A549 (cell line): Measurements from ENCODE around the gene IGSF3. TPM values are rescaled to one million over a fixed set of nuclear protein-coding genes. Genes with fewer than 3 reads are reported as not detected.
"Not testable (repeated sequence)": the region's sequence is repeated elsewhere in the genome, so short reads cannot be mapped to it uniquely, and the experiment has no call there.

Experiments
- ATAC-seq, 2 experiments: fragments of 200-7000 bp in 1 of 2; fragments of >200 bp in 1 of 2; cut with Nextera tagmentation in 1 of 2; cut with Tn5 transposase in 1 of 2; 3 replicates each; pipeline versions ENCODE4 v1.8.0 to v1.9.1; 2018 to 2020; ENCODE audit warnings: mild to moderate bottlenecking in 1 of 2, moderate library complexity in 1 of 2
- CTCF ChIA-PET: fragments of 300-600 bp; sonication (Branson Sonifier 250); formaldehyde crosslinking; extraction: SDS; loops from one replicate; lab custom pipeline; 2021; ENCODE audit warnings: antibody characterized with exemption, inconsistent platforms; lab: Yijun Ruan, JAX
- POLR2A ChIA-PET: fragments of 350-600 bp; formaldehyde crosslinking; extraction: SDS; loops from one replicate; lab custom pipeline; 2021; ENCODE audit warnings: antibody characterized with exemption, inconsistent platforms; lab: Yijun Ruan, JAX
- DNase-seq, 2 experiments: peaks; one replicate each; pipeline versions ENCODE4 v3.0.0 to v3.0.0-alpha.2; 2011 to 2016; ENCODE audit warnings: low read depth in 1 of 2, low spot score in 1 of 2
- FAIRE-seq: peaks from 2 replicates; lab custom pipeline; 2011; peaks lifted over from hg19 to GRCh38; lab: Jason Lieb, UNC
- H3K27ac ChIP-seq, 2 experiments: fragments of >200 bp; sonication (Bioruptor Twin); formaldehyde crosslinking; 3 replicates each; pipeline ENCODE4 v1.5.1; 2016 to 2017
- H3K4me1 ChIP-seq: fragments of >200 bp; sonication (Bioruptor Twin); formaldehyde crosslinking; 3 replicates; pipeline ENCODE4 v1.6.1; 2016
- H3K4me2 ChIP-seq: fragments of >200 bp; sonication (Bioruptor Twin); formaldehyde crosslinking; 3 replicates; pipeline ENCODE4 v1.6.1; 2016
- H3K4me3 ChIP-seq: fragments of >200 bp; sonication (Bioruptor Twin); formaldehyde crosslinking; 3 replicates; pipeline ENCODE4 v1.5.1; 2016
- H3K9me3 ChIP-seq: fragments of >200 bp; sonication (Bioruptor Twin); formaldehyde crosslinking; 3 replicates; pipeline ENCODE4 v1.6.1; 2016
- CBX8 ChIP-seq: fragments of 200-600 bp; sonication (generic); IDR thresholded peaks from 2 replicates; pipeline ENCODE4 v1.6.1; 2016
- EHF ChIP-seq: fragments of 250-450 bp; sonication (Bioruptor Pico); IDR thresholded peaks from 2 replicates; pipeline ENCODE4 v1.5.0; 2020; ENCODE audit warnings: mild to moderate bottlenecking
- EHMT2 ChIP-seq: fragments of 200-600 bp; sonication (generic); IDR thresholded peaks from 2 replicates; pipeline ENCODE4 v1.6.1; 2016; ENCODE audit warnings: antibody characterized with exemption, low read depth, mild to moderate bottlenecking, moderate library complexity
- FOSB ChIP-seq: fragments of 250-450 bp; sonication (Bioruptor Pico); IDR thresholded peaks from 2 replicates; pipeline ENCODE4 v1.5.0; 2020; ENCODE audit warnings: mild to moderate bottlenecking, moderate library complexity
- FOSL2 ChIP-seq, 2 experiments: fragments of 450-650 bp in 1 of 2; fragments of >200 bp in 1 of 2; sonication (Bioruptor Twin) in 1 of 2; formaldehyde crosslinking; IDR thresholded peaks; 2 replicates each; pipeline versions ENCODE4 v1.5.0 to v1.6.1; 2016 to 2020; ENCODE audit warnings: mild to moderate bottlenecking in 1 of 2, moderate library complexity in 1 of 2
- HEYL ChIP-seq: fragments of 250-450 bp; sonication (Bioruptor Pico); IDR thresholded peaks from 2 replicates; pipeline ENCODE4 v1.8.0; 2021; ENCODE audit warnings: mild to moderate bottlenecking, moderate library complexity
- JUN ChIP-seq, 2 experiments: fragments of >200 bp; sonication (Bioruptor Twin); formaldehyde crosslinking; IDR thresholded peaks; 2 replicates in 1 of 2; 3 replicates in 1 of 2; pipeline ENCODE4 v1.6.1; 2016 to 2017
- MYC ChIP-seq: IDR thresholded peaks from 2 replicates; pipeline ENCODE4 v1.6.1; 2012; ENCODE audit warnings: mild to moderate bottlenecking, inconsistent platforms, low read length, improper control_type of control experiment, borderline replicate concordance
- NFE2L2 ChIP-seq: fragments of 150-350 bp; conservative IDR thresholded peaks from 2 replicates; pipeline ENCODE4 v1.6.1; 2014; ENCODE audit warnings: low read length
- RAD21 ChIP-seq, 2 experiments: fragments of >200 bp in 1 of 2; sonication (Bioruptor Twin) in 1 of 2; formaldehyde crosslinking in 1 of 2; IDR thresholded peaks in 1 of 2; conservative IDR thresholded peaks in 1 of 2; 2 replicates in 1 of 2; 3 replicates in 1 of 2; pipeline ENCODE4 v1.6.1; 2012 to 2018; ENCODE audit warnings: inconsistent platforms in 1 of 2
- RCOR1 ChIP-seq: fragments of 150-350 bp; IDR thresholded peaks from 2 replicates; pipeline ENCODE4 v1.6.1; 2014; ENCODE audit warnings: antibody characterized with exemption, low read length, low read depth
- ZSCAN20 ChIP-seq: fragments of 250-450 bp; sonication (Bioruptor Pico); IDR thresholded peaks from 2 replicates; pipeline ENCODE4 v1.8.0; 2022; ENCODE audit warnings: mild to moderate bottlenecking, moderate library complexity
- WGBS: methylation state at CpG from one replicate; pipeline ENCODE4 v1.1.6; 2017; ENCODE audit errors: missing lambda C conversion rate; 5-methylcytosine and 5-hydroxymethylcytosine counted together
- polyA plus RNA-seq, 4 experiments: library from polyadenylated mRNA; depleted of rRNA in 3 of 4; stranded (reverse); fragments of >200 nt; fragmentation: RNase III in 1 of 4; extraction: RNeasy Plus Mini Kit Qiagen cat#74134 plus additional on column Dnase treatment in 1 of 4; gene quantifications; 2 replicates in 3 of 4; 3 replicates in 1 of 4; pipeline ENCODE4 v1.2.3, GENCODE V29; 2011 to 2017
- TF ChIP-seq, protein P1 (sequence below): fragments of >200 bp; sonication (Bioruptor Twin); formaldehyde crosslinking; IDR thresholded peaks from 3 replicates; pipeline ENCODE4 v1.5.1; 2016
- TF ChIP-seq, protein P2 (sequence below): fragments of 150-350 bp; IDR thresholded peaks from 2 replicates; pipeline ENCODE4 v1.6.1; 2014; ENCODE audit warnings: low read depth, mild to moderate bottlenecking, low read length
- TF ChIP-seq, protein P3 (sequence below): fragments of 250-450 bp; sonication (Bioruptor Pico); IDR thresholded peaks from 2 replicates; pipeline ENCODE4 v1.5.0; 2021; ENCODE audit warnings: mild to moderate bottlenecking, moderate library complexity, borderline replicate concordance
- TF ChIP-seq, protein P4 (sequence below): fragments of >200 bp; sonication (Bioruptor Twin); formaldehyde crosslinking; IDR thresholded peaks from 3 replicates; pipeline ENCODE4 v1.6.1; 2016
- TF ChIP-seq, protein P5 (sequence below): IDR thresholded peaks from 2 replicates; pipeline ENCODE4 v1.6.1; 2012

IGSF3 gene
- polyA plus RNA-seq, 2 of the 4 experiments (the other 2 are of a cell fraction) = 18.5 to 21.9 TPM

DNA sequence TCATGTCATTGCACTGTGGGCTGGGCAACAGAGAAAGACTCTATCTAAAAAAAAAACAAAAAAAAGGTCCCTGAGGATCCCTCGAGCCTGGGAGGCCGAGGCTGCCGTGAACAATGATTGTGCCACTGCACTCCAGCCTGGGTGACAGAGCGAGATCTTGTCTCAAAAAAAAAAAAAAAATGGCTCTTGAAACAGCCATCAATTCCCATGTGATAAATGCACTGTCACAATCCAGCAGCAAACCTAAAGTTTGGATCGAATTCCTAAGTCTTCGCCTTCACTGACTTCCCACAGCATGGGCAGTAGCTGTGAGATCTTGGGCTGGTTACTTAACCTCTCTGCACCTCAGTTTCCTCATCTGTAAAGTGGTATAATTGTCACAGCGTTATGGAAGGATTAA lies 43.5 kb downstream of the IGSF3 start:
- DNase-seq = no peak
- FAIRE-seq = no peak
- H3K4me1 ChIP-seq = peaks cover 19% of the 10 kb centered on the region
- H3K9me3 ChIP-seq = no peaks in the 10 kb centered on the region
- no peak overlapping the region for H3K27ac ChIP-seq
- ChIA-PET POLR2A (no interaction called here), CTCF (no interaction called here)
- no peak overlapping the region for H3K4me3 ChIP-seq
- no peak for ATAC-seq
- WGBS = 93% methylated on average over 7 of the region's 7 CpGs
- H3K4me2 ChIP-seq = no peak overlapping the region
- TF ChIP-seq FOSB (CRISPR knock-in tag) = no peak
- TF ChIP-seq ZSCAN20 (CRISPR knock-in tag) = no peak
- TF ChIP-seq EHF (CRISPR knock-in tag) = no peak
- TF ChIP-seq, protein P1, sequence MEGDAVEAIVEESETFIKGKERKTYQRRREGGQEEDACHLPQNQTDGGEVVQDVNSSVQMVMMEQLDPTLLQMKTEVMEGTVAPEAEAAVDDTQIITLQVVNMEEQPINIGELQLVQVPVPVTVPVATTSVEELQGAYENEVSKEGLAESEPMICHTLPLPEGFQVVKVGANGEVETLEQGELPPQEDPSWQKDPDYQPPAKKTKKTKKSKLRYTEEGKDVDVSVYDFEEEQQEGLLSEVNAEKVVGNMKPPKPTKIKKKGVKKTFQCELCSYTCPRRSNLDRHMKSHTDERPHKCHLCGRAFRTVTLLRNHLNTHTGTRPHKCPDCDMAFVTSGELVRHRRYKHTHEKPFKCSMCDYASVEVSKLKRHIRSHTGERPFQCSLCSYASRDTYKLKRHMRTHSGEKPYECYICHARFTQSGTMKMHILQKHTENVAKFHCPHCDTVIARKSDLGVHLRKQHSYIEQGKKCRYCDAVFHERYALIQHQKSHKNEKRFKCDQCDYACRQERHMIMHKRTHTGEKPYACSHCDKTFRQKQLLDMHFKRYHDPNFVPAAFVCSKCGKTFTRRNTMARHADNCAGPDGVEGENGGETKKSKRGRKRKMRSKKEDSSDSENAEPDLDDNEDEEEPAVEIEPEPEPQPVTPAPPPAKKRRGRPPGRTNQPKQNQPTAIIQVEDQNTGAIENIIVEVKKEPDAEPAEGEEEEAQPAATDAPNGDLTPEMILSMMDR = no peak
- no peak for TF ChIP-seq HEYL (CRISPR knock-in tag)
- TF ChIP-seq, protein P2, sequence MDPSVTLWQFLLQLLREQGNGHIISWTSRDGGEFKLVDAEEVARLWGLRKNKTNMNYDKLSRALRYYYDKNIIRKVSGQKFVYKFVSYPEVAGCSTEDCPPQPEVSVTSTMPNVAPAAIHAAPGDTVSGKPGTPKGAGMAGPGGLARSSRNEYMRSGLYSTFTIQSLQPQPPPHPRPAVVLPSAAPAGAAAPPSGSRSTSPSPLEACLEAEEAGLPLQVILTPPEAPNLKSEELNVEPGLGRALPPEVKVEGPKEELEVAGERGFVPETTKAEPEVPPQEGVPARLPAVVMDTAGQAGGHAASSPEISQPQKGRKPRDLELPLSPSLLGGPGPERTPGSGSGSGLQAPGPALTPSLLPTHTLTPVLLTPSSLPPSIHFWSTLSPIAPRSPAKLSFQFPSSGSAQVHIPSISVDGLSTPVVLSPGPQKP = no peak
- TF ChIP-seq CBX8 = no peak
- TF ChIP-seq NFE2L2 = no peak
- TF ChIP-seq, protein P3, sequence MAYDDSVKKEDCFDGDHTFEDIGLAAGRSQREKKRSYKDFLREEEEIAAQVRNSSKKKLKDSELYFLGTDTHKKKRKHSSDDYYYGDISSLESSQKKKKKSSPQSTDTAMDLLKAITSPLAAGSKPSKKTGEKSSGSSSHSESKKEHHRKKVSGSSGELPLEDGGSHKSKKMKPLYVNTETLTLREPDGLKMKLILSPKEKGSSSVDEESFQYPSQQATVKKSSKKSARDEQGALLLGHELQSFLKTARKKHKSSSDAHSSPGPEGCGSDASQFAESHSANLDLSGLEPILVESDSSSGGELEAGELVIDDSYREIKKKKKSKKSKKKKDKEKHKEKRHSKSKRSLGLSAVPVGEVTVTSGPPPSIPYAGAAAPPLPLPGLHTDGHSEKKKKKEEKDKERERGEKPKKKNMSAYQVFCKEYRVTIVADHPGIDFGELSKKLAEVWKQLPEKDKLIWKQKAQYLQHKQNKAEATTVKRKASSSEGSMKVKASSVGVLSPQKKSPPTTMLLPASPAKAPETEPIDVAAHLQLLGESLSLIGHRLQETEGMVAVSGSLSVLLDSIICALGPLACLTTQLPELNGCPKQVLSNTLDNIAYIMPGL (CRISPR knock-in tag) = no peak
- no peak for TF ChIP-seq JUN (IDR thresholded peaks at IDR 0.05)
- TF ChIP-seq RCOR1 = no peak
- TF ChIP-seq, protein P4, sequence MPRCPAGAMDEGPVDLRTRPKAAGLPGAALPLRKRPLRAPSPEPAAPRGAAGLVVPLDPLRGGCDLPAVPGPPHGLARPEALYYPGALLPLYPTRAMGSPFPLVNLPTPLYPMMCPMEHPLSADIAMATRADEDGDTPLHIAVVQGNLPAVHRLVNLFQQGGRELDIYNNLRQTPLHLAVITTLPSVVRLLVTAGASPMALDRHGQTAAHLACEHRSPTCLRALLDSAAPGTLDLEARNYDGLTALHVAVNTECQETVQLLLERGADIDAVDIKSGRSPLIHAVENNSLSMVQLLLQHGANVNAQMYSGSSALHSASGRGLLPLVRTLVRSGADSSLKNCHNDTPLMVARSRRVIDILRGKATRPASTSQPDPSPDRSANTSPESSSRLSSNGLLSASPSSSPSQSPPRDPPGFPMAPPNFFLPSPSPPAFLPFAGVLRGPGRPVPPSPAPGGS = no peak
- TF ChIP-seq, protein P5, sequence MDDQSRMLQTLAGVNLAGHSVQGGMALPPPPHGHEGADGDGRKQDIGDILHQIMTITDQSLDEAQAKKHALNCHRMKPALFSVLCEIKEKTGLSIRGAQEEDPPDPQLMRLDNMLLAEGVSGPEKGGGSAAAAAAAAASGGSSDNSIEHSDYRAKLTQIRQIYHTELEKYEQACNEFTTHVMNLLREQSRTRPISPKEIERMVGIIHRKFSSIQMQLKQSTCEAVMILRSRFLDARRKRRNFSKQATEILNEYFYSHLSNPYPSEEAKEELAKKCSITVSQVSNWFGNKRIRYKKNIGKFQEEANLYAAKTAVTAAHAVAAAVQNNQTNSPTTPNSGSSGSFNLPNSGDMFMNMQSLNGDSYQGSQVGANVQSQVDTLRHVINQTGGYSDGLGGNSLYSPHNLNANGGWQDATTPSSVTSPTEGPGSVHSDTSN = no peak
- TF ChIP-seq MYC = no peak
- TF ChIP-seq EHMT2 = no peak
- TF ChIP-seq RAD21 (conservative IDR thresholded peaks at IDR 0.05 in 1 of 2, IDR thresholded peaks at IDR 0.05 in 1 of 2) = no peak

DNA sequence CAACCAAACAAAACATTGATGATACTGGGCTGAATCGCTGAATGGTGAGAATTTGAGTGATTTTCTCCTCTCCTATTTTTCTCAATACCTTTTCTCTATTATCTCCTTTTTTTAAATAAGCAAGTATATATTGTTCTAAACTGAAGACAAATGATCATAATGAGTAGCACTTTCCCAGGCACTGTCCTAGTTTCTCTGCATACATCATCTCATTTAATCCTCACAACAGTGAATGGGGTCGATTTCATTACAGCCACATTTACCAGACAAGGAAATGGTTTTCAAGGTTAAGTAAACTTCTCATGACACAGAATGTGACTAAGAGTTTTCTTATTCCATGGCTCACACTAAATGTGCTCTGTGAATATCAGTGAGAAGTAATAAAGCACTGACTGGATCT lies 45.0 kb downstream of the IGSF3 start:
- peak overlapping the region; percentile 45 to 69; a peak in 5 of 6 replicates for H3K27ac ChIP-seq
- 45% methylated on average over 2 of the region's 2 CpGs for WGBS
- not testable (repeated sequence) for H3K4me3 ChIP-seq; FAIRE-seq; TF ChIP-seq FOSL2 (IDR thresholded peaks at IDR 0.05)
- POLR2A ChIA-PET = interaction anchor here (0.6 kb wide), 1 partner anchor 8 kb away, joined by 10 read pairs; no protein-coding TSS in a partner anchor
- peak; percentile 19; the same call in 1 of the 2 replicates for TF ChIP-seq FOSL2 (CRISPR knock-in tag; IDR thresholded peaks at IDR 0.05)
- TF ChIP-seq, all 56 proteins: peak for 1; not testable (repeated sequence) for 55
- ATAC-seq, H3K9me3 ChIP-seq, CTCF ChIA-PET, DNase-seq: not testable (repeated sequence)
- Histone ChIP-seq H3K4me2 (peak overlapping the region; percentile 34), H3K4me1 (peaks cover 19% of the 10 kb centered on the region)

DNA sequence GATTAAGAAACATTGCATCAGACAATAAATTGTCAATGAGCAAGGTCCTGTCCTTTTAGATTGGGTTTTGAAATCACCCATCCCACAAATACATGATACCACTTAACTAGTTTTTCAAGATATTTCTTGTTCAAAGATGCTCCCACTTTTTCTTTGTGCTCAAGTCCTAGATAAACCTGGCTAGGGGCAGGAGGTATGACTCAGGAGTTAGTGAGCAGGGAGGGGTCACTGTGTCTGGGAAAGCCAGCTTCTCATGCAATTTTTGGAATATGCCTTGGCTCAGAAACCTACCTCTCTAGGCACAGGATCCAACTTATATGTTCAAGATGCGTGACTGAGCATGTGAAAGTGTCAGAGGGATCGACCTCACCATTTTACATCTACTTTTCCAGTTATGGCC lies 45.8 kb downstream of the IGSF3 start:
- H3K9me3 ChIP-seq, CTCF ChIA-PET, FAIRE-seq, H3K4me3 ChIP-seq, ATAC-seq, DNase-seq: not testable (repeated sequence)
- Histone ChIP-seq H3K4me1 (peaks cover 19% of the 10 kb centered on the region), H3K4me2 (peak overlapping the region; percentile 34; the same call in 2 of the 3 replicates), H3K27ac (peak overlapping the region; percentile 45 to 60; a peak in 4 of 6 replicates)
- 86% methylated on average over 2 of the region's 2 CpGs for WGBS
- POLR2A ChIA-PET = interaction anchor here (0.6 kb wide), 1 partner anchor 9 kb away, joined by 10 read pairs; no protein-coding TSS in a partner anchor

DNA sequence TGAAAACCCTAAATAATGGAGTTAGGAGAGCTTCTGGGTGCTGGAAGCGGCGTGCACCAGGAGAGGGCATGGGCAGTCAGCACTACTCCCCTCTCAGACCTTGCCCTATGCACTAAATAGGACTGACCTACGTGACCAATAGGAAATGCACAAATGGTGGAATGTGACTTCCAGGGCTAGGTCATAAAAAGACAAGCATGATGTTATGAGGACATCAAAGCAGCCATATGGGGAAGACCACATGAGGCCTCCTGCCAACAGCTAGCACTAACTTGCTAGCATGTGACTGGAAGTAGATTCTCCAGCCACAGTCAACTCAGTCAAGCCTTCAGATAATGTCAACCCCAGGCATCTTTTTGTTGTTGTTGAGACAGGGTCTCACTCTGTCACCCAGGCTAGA lies 47.1 kb downstream of the IGSF3 start:
- H3K4me2 ChIP-seq, FAIRE-seq, POLR2A ChIA-PET, H3K9me3 ChIP-seq, DNase-seq, H3K4me3 ChIP-seq, CTCF ChIA-PET, ATAC-seq: not testable (repeated sequence)
- H3K27ac ChIP-seq = peak overlapping the region in 1 of 2 experiments; percentile 60; a peak in 2 of 6 replicates
- 90% methylated on average over 2 of the region's 3 CpGs for WGBS
- H3K4me1 ChIP-seq = peaks cover 19% of the 10 kb centered on the region

DNA sequence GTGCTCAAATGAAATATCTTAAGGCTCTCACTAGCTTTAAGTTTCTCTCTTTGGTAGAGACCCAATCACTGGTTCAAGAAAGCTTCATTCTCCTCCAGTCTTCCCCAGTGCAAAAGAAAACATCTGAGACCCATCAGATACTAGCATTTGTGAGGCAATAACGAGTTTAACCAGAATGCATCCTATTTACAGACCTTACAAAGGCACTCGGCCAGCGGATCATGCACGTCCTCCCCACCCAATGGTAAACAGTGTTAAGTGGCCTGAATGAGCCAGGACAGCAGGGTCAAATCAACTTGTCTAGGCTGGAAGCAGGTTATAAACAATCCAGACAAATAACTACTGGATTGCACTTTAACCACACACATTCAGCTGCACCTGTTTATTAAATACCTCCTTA lies 48.4 kb downstream of the IGSF3 start:
- POLR2A ChIA-PET, FAIRE-seq, H3K9me3 ChIP-seq, H3K4me3 ChIP-seq, CTCF ChIA-PET, DNase-seq, H3K27ac ChIP-seq, H3K4me2 ChIP-seq, ATAC-seq: not testable (repeated sequence)
- 37% methylated on average over 4 of the region's 4 CpGs for WGBS
- peaks cover 19% of the 10 kb centered on the region for H3K4me1 ChIP-seq
